Rectal smooth muscle tissue (tissue), 1 donor: ENCODE data around the gene TBX2.

Source experiments
- H3K27ac ChIP-seq: one replicate; pipeline ENCODE4 v1.7.0; 2013; ENCODE audit warnings: low read depth, low read length, inconsistent platforms
- H3K27me3 ChIP-seq: one replicate; pipeline ENCODE4 v1.7.0; 2013; ENCODE audit warnings: low read length; ENCODE audit not compliant: control insufficient read depth, insufficient read depth
- H3K36me3 ChIP-seq: one replicate; pipeline ENCODE4 v1.7.0; 2013; ENCODE audit warnings: low read length; ENCODE audit not compliant: control insufficient read depth, insufficient read depth
- H3K4me1 ChIP-seq: one replicate; pipeline ENCODE4 v1.7.0; 2013; ENCODE audit warnings: low read length; ENCODE audit not compliant: control insufficient read depth, insufficient read depth
- H3K4me3 ChIP-seq: one replicate; pipeline ENCODE4 v1.7.0; 2013; ENCODE audit warnings: low read length
- H3K9ac ChIP-seq: one replicate; pipeline ENCODE4 v1.7.0; 2013; ENCODE audit warnings: low read length

The TBX2 gene

GRCh38 chr17:61362852-61363600 lies 36.6 kb upstream of the TBX2 start:
- Histone ChIP-seq H3K4me3 (no peak overlapping the region), H3K36me3 (no peaks in the 10 kb centered on the region), H3K4me1 (no peaks in the 10 kb centered on the region), H3K9ac (no peak overlapping the region), H3K27me3 (no peaks in the 10 kb centered on the region), H3K27ac (no peak overlapping the region)

GRCh38 chr17:61363601-61364462 lies 35.8 kb upstream of the TBX2 start:
- Histone ChIP-seq H3K4me1 (no peaks in the 10 kb centered on the region), H3K27me3 (no peaks in the 10 kb centered on the region), H3K4me3 (no peak overlapping the region), H3K9ac (no peak overlapping the region), H3K36me3 (no peaks in the 10 kb centered on the region), H3K27ac (no peak overlapping the region)

- no peak overlapping the region for H3K9ac ChIP-seq
- H3K4me3 ChIP-seq = no peak overlapping the region
- H3K27ac ChIP-seq = no peak overlapping the region
- H3K36me3 ChIP-seq = no peaks in the 10 kb centered on the region
- H3K4me1 ChIP-seq = no peaks in the 10 kb centered on the region
- no peaks in the 10 kb centered on the region for H3K27me3 ChIP-seq
These were observed 35.2 kb upstream of the TBX2 start for GRCh38 chr17:61364463-61364846.

DNA sequence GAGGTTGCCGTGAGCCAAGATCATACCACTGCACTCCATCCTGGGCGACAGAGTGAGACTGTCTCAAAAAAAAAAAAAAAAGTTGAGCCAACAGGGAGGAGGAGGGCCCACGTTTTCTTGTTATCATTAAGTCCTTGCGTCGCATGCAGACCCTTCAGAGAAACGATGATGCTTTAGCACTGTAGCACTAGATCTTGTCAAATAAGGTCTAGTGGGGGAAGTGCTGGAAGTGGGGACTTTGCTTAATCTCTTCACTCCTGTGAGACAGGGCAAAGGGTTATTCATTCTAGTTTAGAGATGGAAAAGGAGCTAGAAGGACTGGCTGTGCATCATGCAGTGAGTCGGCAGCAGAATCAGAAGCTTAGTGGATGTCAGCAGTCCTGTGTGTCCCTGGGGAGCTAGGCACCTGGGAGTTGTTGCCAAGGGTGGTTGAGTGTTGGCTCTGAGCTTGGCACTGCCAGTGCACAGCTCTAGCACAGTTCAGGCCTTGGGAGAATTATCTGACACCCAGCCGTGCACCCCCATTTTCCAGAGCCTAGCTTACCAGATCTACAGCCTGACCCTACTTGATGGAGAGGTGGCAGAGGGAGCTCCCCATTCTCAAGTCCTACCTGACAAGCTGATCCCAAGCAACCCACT lies 33.4 kb upstream of the TBX2 start:
- no peaks in the 10 kb centered on the region for H3K4me1 ChIP-seq

DNA sequence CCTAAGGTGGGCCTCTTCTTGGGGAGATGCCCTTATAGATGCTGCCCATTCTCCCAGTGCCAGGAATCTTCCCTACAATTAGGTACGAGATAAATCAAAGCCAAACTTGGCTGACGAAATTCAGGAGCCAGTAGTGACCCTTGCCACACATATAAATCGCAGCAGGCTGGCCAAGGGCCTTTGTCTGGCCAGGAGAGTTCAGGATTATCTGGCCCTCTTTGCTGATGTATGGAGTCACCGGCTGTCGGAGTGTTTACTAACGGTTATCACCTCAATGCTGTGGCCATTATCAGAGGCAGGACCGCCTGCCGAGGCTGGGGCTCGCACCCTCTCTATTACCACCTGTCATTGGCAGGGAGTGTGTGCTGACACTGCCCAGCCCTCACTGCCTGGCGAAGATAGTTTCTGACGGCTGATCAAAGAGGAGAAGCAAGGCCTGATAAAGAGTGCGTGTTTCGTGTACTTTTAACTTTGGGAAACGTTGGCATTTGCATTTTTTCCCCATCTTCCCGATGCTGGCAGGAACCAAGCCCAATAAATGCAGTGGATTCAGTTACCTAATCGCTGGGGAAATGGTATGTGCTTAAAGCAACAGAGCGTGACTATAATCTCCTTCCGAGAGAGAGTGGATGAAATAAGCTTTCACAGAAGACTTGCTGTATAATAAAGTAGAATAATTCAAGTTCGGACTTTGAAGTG lies 32.8 kb upstream of the TBX2 start:
- no peak overlapping the region for H3K27ac ChIP-seq
- no peaks in the 10 kb centered on the region for H3K4me1 ChIP-seq
- no peaks in the 10 kb centered on the region for H3K27me3 ChIP-seq
- H3K36me3 ChIP-seq = no peaks in the 10 kb centered on the region
- H3K4me3 ChIP-seq = no peak overlapping the region
- no peak overlapping the region for H3K9ac ChIP-seq

More for the DNA sequence above, 33.4 kb upstream of the TBX2 start:
- H3K36me3 ChIP-seq = no peaks in the 10 kb centered on the region
- H3K4me3 ChIP-seq = no peak overlapping the region
- no peaks in the 10 kb centered on the region for H3K27me3 ChIP-seq
- H3K9ac ChIP-seq = no peak overlapping the region
- no peak overlapping the region for H3K27ac ChIP-seq

- Histone ChIP-seq H3K4me3 (no peak overlapping the region), H3K27me3 (no peaks in the 10 kb centered on the region), H3K4me1 (no peaks in the 10 kb centered on the region), H3K27ac (no peak overlapping the region), H3K9ac (no peak overlapping the region), H3K36me3 (no peaks in the 10 kb centered on the region)
These were observed 31.4 kb upstream of the TBX2 start for GRCh38 chr17:61368049-61368831.

GRCh38 chr17:61368832-61369450 lies 30.7 kb upstream of the TBX2 start:
- Histone ChIP-seq H3K27ac (no peak overlapping the region), H3K4me3 (no peak overlapping the region), H3K36me3 (no peaks in the 10 kb centered on the region), H3K4me1 (no peaks in the 10 kb centered on the region), H3K9ac (no peak overlapping the region), H3K27me3 (no peaks in the 10 kb centered on the region)

GRCh38 chr17:61369751-61370150 lies 29.9 kb upstream of the TBX2 start:
- Histone ChIP-seq H3K4me1 (no peaks in the 10 kb centered on the region), H3K36me3 (no peaks in the 10 kb centered on the region), H3K27ac (no peak overlapping the region), H3K9ac (no peak overlapping the region), H3K4me3 (no peak overlapping the region), H3K27me3 (no peaks in the 10 kb centered on the region)

- Histone ChIP-seq H3K27me3 (no peaks in the 10 kb centered on the region), H3K27ac (no peak overlapping the region), H3K9ac (no peak overlapping the region)
These were observed 28.5 kb upstream of the TBX2 start for GRCh38 chr17:61371179-61371578.

DNA sequence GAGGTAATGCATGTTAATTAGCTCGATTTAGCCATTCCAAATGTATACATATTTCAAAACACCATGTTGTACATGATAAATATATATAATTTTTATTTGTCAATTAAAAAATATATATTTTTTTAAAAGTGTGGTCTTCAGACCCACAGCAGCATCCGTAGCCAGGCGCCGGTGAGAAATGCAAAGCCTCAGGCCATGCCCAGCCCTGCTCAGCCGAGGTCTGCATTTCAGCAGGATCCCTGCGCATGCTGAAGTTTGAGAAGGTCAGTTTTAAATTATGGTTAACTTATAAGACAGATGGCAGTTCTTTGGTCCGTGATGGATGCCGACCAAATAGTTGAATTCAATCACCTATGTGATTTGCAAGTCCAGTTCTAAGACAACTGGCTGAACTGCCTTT lies 28.0 kb upstream of the TBX2 start:
- H3K4me1 ChIP-seq = no peaks in the 10 kb centered on the region
- no peaks in the 10 kb centered on the region for H3K36me3 ChIP-seq
- no peak overlapping the region for H3K27ac ChIP-seq
- H3K27me3 ChIP-seq = no peaks in the 10 kb centered on the region
- no peak overlapping the region for H3K4me3 ChIP-seq
- no peak overlapping the region for H3K9ac ChIP-seq

More at GRCh38 chr17:61371179-61371578, 28.5 kb upstream of the TBX2 start:
- no peaks in the 10 kb centered on the region for H3K4me1 ChIP-seq
- H3K36me3 ChIP-seq = no peaks in the 10 kb centered on the region
- no peak overlapping the region for H3K4me3 ChIP-seq

DNA sequence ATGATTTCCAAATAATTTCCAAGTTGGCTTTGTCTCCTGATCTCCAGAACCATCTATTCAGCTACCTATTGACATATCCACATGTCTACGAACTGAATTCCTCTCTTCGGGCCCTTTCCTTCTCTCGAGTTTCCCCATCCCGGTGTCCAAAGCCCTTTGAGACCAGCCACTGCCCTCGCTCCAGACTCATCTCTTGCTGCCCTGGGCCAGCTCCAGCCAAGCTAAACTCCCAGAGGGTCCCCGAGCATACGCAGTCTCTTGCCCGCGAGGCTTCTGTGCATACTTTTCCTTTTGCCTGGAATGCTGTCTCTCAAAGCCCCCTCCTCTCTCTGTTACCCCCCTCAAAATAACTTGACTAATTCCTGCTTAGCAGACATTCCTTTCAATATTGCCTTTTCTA lies 27.2 kb upstream of the TBX2 start:
- H3K27ac ChIP-seq = no peak overlapping the region
- H3K4me3 ChIP-seq = no peak overlapping the region
- no peaks in the 10 kb centered on the region for H3K36me3 ChIP-seq
- no peaks in the 10 kb centered on the region for H3K27me3 ChIP-seq
- H3K9ac ChIP-seq = no peak overlapping the region
- H3K4me1 ChIP-seq = no peaks in the 10 kb centered on the region
